ENCODE data around the gene CDX1.

The CDX1 gene

DNA sequence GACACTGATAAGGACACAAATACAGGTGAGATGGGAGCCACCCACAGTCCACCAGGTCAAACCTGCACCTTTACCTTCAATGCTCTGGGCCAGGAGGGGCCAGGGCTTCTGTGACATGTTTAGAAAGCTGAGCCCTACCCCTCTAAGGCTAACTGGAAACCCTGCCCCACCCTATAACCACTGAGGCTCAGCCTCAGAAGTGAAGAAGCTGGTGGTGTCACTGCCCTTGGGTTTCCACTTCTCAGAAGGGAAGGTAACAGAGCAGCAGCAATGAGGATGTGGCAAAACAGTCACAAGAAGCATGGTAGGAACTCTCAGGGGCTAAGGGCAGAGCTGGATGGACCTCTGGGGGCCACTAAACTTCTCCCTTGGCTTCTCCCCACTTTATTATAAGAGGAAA is 17.0 kb upstream of the CDX1 start:
- TF ChIP-seq, protein P1, sequence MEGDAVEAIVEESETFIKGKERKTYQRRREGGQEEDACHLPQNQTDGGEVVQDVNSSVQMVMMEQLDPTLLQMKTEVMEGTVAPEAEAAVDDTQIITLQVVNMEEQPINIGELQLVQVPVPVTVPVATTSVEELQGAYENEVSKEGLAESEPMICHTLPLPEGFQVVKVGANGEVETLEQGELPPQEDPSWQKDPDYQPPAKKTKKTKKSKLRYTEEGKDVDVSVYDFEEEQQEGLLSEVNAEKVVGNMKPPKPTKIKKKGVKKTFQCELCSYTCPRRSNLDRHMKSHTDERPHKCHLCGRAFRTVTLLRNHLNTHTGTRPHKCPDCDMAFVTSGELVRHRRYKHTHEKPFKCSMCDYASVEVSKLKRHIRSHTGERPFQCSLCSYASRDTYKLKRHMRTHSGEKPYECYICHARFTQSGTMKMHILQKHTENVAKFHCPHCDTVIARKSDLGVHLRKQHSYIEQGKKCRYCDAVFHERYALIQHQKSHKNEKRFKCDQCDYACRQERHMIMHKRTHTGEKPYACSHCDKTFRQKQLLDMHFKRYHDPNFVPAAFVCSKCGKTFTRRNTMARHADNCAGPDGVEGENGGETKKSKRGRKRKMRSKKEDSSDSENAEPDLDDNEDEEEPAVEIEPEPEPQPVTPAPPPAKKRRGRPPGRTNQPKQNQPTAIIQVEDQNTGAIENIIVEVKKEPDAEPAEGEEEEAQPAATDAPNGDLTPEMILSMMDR (IDR thresholded peaks at IDR 0.05; ENCODE audit: low read depth, low read length), result no peak
- in situ Hi-C loops (cut with HindIII; ENCODE audit: low sequenced_read_pairs), result no loop called here
- H3K4me3 ChIP-seq (ENCODE audit: low read depth, low read length), result no peak overlapping the region
- DNase-seq (ENCODE audit: low read depth, low spot score), result no peak

DNA sequence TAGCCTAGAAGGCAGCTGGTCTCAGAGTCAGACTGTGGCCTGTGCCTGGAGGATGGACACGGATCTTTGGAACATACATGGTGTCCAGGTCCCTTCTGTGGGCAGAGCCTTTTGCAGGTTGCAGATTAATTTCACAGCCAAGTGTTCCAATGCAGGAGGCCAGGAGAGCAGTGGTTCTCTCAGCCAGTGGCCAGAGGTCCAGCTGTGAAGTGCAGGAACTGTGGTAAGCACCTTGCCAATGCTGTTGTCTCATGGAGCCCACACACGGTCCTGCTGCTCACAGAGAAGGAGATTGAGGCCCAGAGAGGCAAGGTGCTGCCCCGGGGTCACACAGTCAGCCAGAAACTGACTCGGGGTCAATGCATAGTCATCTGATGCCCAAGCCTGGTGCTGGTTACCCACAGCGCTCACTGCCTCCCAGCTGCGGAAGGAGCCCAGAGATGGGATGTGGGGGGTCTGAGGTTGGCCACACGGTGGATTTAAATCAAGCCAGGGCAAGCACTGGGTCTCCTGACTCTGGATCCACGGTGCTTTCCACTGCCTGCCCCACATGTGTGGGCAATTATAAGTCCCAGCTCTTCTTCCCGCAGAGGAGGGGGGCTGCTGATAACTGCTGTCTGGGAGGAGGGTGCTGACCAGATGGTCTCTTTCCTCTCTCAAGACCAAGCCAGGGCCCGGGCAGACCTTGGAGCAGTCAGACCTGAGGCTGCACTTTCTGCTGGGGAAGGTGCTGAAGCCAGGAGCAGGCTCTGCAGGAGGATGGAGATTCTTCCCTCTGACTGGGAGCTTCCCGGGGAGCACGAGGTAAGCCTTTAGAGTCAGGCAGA is 13.7 kb upstream of the CDX1 start:
- TF ChIP-seq, protein P1 (IDR thresholded peaks at IDR 0.05; ENCODE audit: low read depth, low read length), result no peak
- peak overlapping the region; percentile 68 for H3K4me3 ChIP-seq (ENCODE audit: low read depth, low read length)
- no peak for DNase-seq (ENCODE audit: low read depth, low spot score)
- in situ Hi-C loops (cut with HindIII; ENCODE audit: low sequenced_read_pairs), result no loop called here

DNA sequence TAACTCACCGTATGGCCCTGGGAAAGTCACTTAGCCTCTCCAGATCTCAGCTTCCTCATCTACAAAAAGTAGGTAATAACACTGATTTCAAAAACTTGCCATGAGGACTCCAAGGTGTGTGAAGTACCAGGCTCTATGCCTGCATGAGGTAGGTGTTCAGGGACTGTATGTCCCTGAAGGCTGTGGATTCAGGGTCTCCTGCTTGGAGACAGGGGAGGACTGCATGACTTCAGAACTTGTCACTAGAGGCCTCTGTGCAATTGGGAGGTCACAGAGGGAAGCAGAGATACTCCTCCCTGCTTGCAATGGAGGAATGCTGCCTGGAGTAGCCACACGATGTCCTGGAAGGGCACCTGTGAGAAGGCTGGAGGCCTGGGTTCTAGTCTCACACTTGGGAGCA is 13.1 kb upstream of the CDX1 start:
- no peak for DNase-seq (ENCODE audit: low read depth, low spot score)
- TF ChIP-seq, protein P1 (IDR thresholded peaks at IDR 0.05; ENCODE audit: low read depth, low read length), result no peak
- in situ Hi-C loops (cut with HindIII; ENCODE audit: low sequenced_read_pairs), result no loop called here
- peak overlapping the region; percentile 68 for H3K4me3 ChIP-seq (ENCODE audit: low read depth, low read length)

DNA sequence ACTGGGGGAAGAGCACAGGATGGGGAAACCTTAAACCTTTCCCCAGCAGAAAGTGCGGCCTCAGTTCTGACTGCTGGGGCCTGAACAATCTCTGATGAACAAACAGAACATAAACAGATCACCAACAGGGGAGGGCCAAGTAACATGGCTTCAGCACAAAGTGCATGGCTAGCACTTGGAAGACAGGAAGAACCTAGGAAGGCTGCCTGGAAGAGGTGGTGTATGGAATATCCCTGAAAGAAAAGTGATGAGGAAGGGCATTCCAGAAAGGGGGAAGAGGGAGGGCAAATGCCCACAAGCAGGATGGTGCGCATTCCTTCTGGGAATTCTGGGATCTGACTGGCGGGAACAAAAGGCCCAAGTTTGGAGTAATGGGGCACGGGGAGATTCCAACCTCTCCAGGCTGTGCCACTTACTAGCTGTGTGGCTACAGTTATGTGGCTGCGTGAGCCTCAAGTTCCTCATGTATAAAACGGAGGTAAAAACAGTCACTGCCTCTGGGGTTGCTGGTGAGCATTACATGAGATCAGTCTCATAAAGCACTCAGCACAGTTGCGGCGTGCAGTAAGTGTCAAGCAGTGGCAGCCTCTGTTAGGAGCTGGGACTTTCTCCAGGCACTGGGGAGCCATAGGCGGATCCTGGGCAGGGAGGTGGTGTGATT is 12.5 kb upstream of the CDX1 start:
- H3K4me3 ChIP-seq (ENCODE audit: low read depth, low read length), result peak overlapping the region; percentile 68
- in situ Hi-C loops (cut with HindIII; ENCODE audit: low sequenced_read_pairs), result no loop called here
- DNase-seq (ENCODE audit: low read depth, low spot score), result peak; percentile 73

DNA sequence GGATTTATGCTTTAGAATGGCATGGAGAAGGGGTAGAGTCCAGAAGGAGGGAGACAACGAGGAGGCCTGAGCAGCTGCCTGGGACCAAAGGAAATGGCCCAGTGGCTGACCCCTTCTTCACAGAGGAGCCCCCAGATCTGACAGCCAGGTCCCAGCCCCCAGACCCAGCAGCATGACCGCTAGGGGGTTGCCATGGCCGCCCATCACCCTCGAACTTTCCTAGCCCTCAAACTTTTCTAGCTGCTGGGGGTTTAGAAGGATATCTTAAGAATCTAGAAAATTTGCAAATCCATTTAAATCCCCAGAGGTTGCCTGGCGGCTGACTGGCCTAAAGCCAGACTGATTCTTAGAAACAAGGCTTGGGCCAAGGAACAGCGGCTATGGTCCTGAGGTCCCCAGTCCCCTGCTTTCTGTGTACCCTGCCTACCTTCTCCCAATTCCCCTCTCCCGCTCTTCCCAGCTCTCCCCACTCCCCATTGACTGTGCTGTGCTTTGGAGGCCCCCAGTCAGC is 11.9 kb upstream of the CDX1 start:
- TF ChIP-seq, protein P1 (IDR thresholded peaks at IDR 0.05; ENCODE audit: low read depth, low read length), result peak; percentile 25
- in situ Hi-C loops (cut with HindIII; ENCODE audit: low sequenced_read_pairs), result no loop called here
- DNase-seq (ENCODE audit: low read depth, low spot score), result no peak
- H3K4me3 ChIP-seq (ENCODE audit: low read depth, low read length), result peak overlapping the region; percentile 68

More for the DNA sequence above, 12.5 kb upstream of the CDX1 start:
- TF ChIP-seq, protein P1 (IDR thresholded peaks at IDR 0.05; ENCODE audit: low read depth, low read length), result no peak

DNA sequence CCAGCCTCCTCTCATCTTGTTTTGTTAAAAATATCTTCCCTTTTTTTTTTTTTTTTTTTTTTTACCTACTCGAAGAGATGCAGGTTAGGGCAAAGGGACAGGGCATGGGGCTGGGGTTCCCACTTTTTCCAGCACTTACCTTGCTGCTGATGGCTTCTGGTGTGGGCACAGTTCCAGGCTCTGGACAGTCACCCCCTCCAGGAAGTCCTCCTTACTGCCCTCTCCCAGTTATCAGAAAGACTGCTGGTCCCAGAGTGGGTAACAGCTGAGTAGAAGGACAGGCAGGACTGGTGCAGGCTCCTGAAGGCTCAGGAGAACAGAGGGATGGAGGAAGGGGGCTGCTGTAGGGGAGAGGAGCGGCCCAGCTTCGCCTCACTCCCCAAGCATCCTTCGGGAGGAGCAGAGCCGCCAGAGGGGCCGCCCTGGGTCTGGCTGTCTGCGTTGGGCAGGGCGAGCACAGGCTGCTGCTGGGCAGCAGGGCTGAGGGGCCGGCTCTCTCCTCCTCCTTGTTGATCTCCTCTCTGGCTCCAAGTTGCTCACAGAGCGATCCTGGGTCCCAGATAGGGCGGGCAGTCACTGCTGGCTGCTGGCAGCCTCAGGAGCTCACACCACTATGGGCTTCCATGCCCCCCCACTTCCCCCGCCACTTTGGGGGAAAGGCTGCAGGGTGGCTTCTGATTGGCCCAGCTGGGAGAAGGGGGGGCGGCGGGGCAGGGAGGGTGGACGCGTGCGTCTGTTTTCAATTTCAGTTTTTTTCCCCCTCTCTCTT is 11.1 kb upstream of the CDX1 start, which contains the start of gene PDGFRB:
Gene PDGFRB (minus strand): TSS at position 588 of the 769 bp plus-strand sequence. CDS start 18,798 bp downstream, outside the sequence.
- peak; percentile 90 for DNase-seq (ENCODE audit: low read depth, low spot score)
- in situ Hi-C loops (cut with HindIII; ENCODE audit: low sequenced_read_pairs), result no loop called here
- peak within 1 kb of the TSS; percentile 68 for H3K4me3 ChIP-seq (ENCODE audit: low read depth, low read length)

More for the DNA sequence above, 11.1 kb upstream of the CDX1 start, which contains the start of gene PDGFRB:
- TF ChIP-seq, protein P1 (IDR thresholded peaks at IDR 0.05; ENCODE audit: low read depth, low read length), result peak; percentile 9
